ENCODE measurements around the gene COA1. TPM values are rescaled to one million over a fixed set of nuclear protein-coding genes. Genes with fewer than 3 reads are reported as not detected.
"Not testable (repeated sequence)": the region's sequence is repeated elsewhere in the genome, so short reads cannot be mapped to it uniquely, and the experiment has no call there.

COA1 gene
- total and polyA plus RNA-seq, 9 donors = 33.2 to 67.7 (median 51.7) TPM

DNA sequence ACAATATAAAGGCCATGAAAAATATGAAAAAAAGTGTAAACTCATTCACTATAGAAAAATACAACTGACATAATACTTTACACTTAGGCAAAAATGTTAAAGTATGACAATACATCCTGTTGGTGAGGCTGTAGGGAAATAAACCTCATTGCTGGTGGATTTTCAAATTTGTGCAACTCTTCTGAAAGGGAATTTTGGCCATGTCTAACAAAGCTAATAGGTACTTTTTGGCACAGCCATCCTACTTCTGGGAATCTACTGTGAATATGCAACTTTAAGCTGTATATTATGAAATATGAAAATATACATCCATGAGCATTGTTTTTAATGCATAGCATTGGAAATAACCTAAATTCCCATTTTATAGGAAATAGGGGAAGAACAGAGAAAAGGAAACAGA, 13.4 kb upstream of the COA1 start:
- no peak for DNase-seq
- Histone ChIP-seq H3K9me3 (no peaks in the 10 kb centered on the region), H3K27me3 (no peaks in the 10 kb centered on the region), H3K4me3 (no peak overlapping the region), H3K36me3 (no peaks in the 10 kb centered on the region), H3K27ac (no peak overlapping the region), H3K4me1 (ENCODE audit: insufficient read depth) (no peaks in the 10 kb centered on the region)
- intact Hi-C loops (cut with DNase I) = no loop called here
- TF ChIP-seq EP300 (IDR thresholded peaks at IDR 0.05) = no peak
- TF ChIP-seq, protein P1, sequence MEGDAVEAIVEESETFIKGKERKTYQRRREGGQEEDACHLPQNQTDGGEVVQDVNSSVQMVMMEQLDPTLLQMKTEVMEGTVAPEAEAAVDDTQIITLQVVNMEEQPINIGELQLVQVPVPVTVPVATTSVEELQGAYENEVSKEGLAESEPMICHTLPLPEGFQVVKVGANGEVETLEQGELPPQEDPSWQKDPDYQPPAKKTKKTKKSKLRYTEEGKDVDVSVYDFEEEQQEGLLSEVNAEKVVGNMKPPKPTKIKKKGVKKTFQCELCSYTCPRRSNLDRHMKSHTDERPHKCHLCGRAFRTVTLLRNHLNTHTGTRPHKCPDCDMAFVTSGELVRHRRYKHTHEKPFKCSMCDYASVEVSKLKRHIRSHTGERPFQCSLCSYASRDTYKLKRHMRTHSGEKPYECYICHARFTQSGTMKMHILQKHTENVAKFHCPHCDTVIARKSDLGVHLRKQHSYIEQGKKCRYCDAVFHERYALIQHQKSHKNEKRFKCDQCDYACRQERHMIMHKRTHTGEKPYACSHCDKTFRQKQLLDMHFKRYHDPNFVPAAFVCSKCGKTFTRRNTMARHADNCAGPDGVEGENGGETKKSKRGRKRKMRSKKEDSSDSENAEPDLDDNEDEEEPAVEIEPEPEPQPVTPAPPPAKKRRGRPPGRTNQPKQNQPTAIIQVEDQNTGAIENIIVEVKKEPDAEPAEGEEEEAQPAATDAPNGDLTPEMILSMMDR (IDR thresholded peaks at IDR 0.05) = no peak
- no peak for TF ChIP-seq POLR2A (IDR thresholded peaks at IDR 0.05)

DNA sequence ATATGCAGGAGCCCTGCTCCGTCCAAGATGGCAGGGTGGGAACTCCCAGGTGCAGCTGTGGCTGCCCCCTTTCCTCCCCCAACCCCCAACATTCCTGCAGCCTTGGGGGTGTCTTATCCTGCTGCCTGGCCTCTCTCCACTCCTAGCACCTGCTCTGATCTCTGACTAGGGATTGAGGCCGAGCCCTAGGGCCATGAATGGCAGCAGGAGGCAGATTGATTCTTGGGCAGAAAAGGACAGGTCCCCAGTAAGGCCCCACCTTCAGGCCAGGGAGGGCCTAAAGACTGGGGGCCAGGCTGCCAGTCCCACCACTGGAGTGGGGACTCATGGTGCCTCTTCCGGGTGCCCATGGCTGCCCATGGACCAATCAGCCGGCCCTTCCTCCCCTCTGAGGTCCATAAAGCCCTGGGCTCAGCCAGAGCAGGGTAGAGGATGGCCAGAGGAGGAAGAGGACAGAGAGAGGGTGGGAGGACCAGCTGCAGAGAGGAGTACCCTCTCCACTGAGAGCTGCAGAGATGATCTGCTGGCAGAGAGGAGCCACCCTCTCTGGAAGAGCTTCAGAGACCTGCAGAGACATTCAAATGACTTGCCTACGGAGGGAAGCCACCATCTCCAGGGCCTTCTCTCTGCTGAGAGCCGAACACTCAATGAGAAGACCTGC, 8.3 kb upstream of the COA1 start:
- Histone ChIP-seq H3K27ac (no peak overlapping the region), H3K4me1 (ENCODE audit: insufficient read depth) (no peaks in the 10 kb centered on the region), H3K4me3 (no peak overlapping the region), H3K9me3 (no peaks in the 10 kb centered on the region), H3K36me3 (no peaks in the 10 kb centered on the region), H3K27me3 (no peaks in the 10 kb centered on the region)
- DNase-seq = no peak
- TF ChIP-seq, protein P1 (IDR thresholded peaks at IDR 0.05) = no peak
- TF ChIP-seq POLR2A (IDR thresholded peaks at IDR 0.05) (no peak), EP300 (IDR thresholded peaks at IDR 0.05) (no peak)
- intact Hi-C loops (cut with DNase I) = no loop called here
- WGBS, 3 donors = 90 to 92% (median 92%) methylated on average over 6 of the region's 6 CpGs

DNA sequence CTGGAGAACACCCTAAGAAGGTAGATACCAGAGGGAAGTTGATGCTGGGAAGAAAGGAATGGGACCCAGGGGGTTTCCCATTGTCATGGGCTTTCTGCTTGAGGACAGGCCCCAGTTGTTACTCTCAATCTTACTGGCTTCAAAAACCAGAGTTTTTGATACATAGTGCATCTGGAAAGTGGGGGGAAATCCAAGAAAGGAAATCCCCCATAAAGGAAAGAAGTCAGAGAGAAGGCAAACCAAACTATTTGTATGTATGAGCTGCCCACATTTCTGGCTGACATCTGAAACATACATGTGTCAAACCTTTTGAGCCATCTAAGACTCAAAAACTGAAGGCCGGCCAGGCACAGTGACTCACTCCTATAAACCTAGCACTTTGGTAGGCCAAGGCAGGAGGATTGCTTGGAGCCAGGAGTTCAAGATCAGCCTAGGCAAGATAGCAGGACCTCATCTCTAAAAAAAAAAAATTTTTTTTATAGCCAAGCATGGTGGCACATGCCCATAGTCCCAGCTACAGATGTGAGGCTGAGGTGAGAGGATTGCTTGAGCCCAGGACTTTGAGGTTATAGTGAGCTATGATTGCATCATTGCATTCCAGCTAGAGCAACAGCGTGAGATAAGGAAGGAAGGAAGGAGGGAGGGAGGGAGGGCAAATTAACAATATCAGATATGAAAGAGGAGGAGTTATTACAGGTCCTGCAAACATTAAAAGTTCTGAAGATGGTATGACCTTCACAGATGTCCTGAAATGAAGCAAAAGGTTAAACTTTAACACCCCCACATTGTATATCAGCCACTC, 6.7 kb upstream of the COA1 start:
- Histone ChIP-seq H3K4me3 (no peak overlapping the region), H3K27ac (no peak overlapping the region), H3K9me3 (no peaks in the 10 kb centered on the region), H3K4me1 (ENCODE audit: insufficient read depth) (no peaks in the 10 kb centered on the region), H3K36me3 (no peaks in the 10 kb centered on the region), H3K27me3 (no peaks in the 10 kb centered on the region)
- intact Hi-C loops (cut with DNase I) = no loop called here
- 58 to 69% (median 66%) methylated on average over 2 of the region's 2 CpGs for WGBS, 3 donors
- TF ChIP-seq POLR2A (IDR thresholded peaks at IDR 0.05) = no peak
- TF ChIP-seq, protein P1 (IDR thresholded peaks at IDR 0.05) = no peak
- TF ChIP-seq EP300 (IDR thresholded peaks at IDR 0.05) = no peak
- DNase-seq = no peak

DNA sequence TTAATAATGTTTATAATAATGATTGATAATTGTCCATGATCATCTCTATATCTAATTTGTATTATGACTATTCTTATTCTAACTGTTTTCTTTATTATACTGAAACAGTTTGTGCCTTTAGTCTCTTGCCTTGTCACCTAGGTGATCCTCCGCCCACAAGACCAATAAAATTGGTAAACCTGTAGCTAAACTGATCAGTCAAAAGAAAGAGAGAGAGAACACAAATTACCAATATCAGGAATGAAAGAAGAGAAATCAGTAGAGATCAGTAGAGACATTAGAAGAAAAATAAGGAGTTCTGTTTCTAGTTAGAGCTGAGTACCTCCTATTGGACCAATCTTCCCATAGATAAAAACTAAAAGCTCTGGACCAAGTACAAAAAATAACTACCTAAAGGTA, 6.1 kb upstream of the COA1 start:
- Histone ChIP-seq H3K4me3 (no peak overlapping the region), H3K27me3 (no peaks in the 10 kb centered on the region), H3K9me3 (no peaks in the 10 kb centered on the region), H3K4me1 (ENCODE audit: insufficient read depth) (no peaks in the 10 kb centered on the region), H3K27ac (no peak overlapping the region), H3K36me3 (no peaks in the 10 kb centered on the region)
- TF ChIP-seq POLR2A (IDR thresholded peaks at IDR 0.05) = no peak
- no peak for TF ChIP-seq EP300 (IDR thresholded peaks at IDR 0.05)
- TF ChIP-seq, protein P1 (IDR thresholded peaks at IDR 0.05) = no peak
- no peak for DNase-seq
- 98 to 99% (median 98%) methylated on average over 1 of the region's 1 CpG for WGBS, 3 donors
- intact Hi-C loops (cut with DNase I) = no loop called here

DNA sequence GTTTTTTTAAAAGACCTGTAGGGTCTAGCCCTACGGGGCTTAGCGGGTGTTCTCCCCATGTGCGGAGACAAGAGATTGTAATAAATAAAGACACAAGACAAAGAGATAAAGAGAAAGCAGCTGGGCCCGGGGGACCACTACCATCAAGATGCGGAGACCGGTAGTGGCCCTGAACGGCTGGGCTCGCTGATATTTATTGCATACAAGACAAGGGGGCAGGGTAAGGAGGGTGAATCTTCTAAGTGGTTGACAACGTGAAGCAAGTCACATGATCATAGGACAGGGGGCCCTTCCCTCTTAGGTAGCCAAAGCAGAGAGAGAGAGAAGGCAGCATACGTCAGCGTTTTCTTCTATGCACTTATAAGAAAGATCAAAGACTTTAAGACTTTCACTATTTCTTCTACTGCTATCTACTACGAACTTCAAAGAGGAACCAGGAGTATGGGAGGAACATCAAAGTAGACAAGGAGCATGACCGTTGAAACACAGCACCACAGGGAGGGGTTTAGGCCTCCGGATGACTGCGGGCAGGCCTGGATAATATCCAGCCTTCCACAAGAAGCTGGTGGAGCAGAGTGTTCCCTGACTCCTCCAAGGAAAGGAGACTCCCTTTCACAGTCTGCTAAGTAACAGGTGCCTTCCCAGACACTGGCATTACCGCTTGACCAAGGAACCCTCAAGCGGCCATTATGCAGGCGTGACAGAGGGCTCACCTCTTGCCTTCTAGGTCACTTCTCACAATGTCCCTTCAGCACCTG, 5.4 kb upstream of the COA1 start:
- DNase-seq = peak in 1 of 5 donors; percentile 23
- H3K27me3 ChIP-seq; H3K4me3 ChIP-seq; H3K9me3 ChIP-seq; H3K27ac ChIP-seq; H3K4me1 ChIP-seq (ENCODE audit: insufficient read depth); intact Hi-C loops (cut with DNase I); H3K36me3 ChIP-seq: not testable (repeated sequence)
- 27 to 33% (median 32%) methylated on average over 18 of the region's 18 CpGs for WGBS, 3 donors

DNA sequence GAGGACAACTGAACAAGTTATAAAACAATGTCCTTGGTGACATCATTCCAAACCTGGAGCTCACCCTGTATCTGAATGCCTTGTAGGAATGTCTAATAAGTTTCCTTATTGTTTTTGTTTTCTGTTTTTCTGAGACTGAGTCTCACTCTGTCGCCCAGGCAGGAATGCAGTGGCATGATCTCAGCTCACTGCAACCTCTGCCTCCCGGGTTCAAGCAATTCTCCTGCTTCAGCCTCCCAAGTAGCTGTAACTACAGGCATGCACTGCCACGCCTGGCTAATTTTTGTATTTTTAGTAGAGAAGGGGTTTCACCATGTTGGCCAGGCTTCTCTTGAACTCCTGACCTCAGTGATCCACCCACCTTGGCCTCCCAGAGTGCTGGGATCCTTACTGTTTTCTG, 2.2 kb upstream of the COA1 start:
- H3K4me3 ChIP-seq; H3K27me3 ChIP-seq; intact Hi-C loops (cut with DNase I); DNase-seq; H3K36me3 ChIP-seq; H3K4me1 ChIP-seq (ENCODE audit: insufficient read depth); H3K9me3 ChIP-seq; H3K27ac ChIP-seq: not testable (repeated sequence)
- 71 to 77% (median 71%) methylated on average over 3 of the region's 3 CpGs for WGBS, 3 donors

Measured in ovary (tissue), 9 donors.